GM13976 (cell line): ENCODE results near the gene CC2D1A.

Source experiments
- DNase-seq: peaks from one replicate; pipeline ENCODE4 v3.0.0; 2012; ENCODE audit warnings: low spot score
- CTCF ChIP-seq: IDR thresholded peaks from 2 replicates; pipeline ENCODE4 v1.5.1; 2012; ENCODE audit warnings: borderline replicate concordance, mild to moderate bottlenecking; ENCODE audit not compliant: insufficient read depth; ENCODE audit errors: extremely low read depth, missing control alignments, control extremely low read depth
- in situ Hi-C: fragments of 300-500 bp; cut with MboI; formaldehyde crosslinking; loops from one replicate; pipeline ENCODE4 v1.12.0; 2022; ENCODE audit warnings: low sequenced_read_pairs, mixed read lengths, inconsistent platforms; ENCODE audit not compliant: unreplicated experiment

CC2D1A gene

GRCh38 chr19:13869281-13869680 is 36.7 kb upstream of the CC2D1A start:
- in situ Hi-C loops: loop anchor here (25.0 kb wide), 1 partner anchor 607 kb away; no protein-coding TSS in a partner anchor
- no peak for DNase-seq
- TF ChIP-seq CTCF: no peak

GRCh38 chr19:13870873-13871272 is 35.1 kb upstream of the CC2D1A start:
- DNase-seq: no peak
- no peak for TF ChIP-seq CTCF
- in situ Hi-C loops: loop anchor here (5.0 to 25.0 kb wide), 2 partner anchors 279 to 609 kb away; no protein-coding TSS in a partner anchor

GRCh38 chr19:13872339-13872694 is 33.7 kb upstream of the CC2D1A start:
- TF ChIP-seq CTCF: no peak
- no peak for DNase-seq
- in situ Hi-C loops: loop anchor here (5.0 to 25.0 kb wide), 2 partner anchors 280 to 610 kb away; no protein-coding TSS in a partner anchor

GRCh38 chr19:13872695-13873389 is 33.2 kb upstream of the CC2D1A start:
- in situ Hi-C loops: loop anchor here (5.0 to 25.0 kb wide), 2 partner anchors 281 to 611 kb away; no protein-coding TSS in a partner anchor
- DNase-seq: peak; percentile 78

GRCh38 chr19:13873834-13874515 is 32.0 kb upstream of the CC2D1A start:
- in situ Hi-C loops: loop anchor here (5.0 to 25.0 kb wide), 2 partner anchors 282 to 612 kb away; no protein-coding TSS in a partner anchor
- DNase-seq: no peak

More at GRCh38 chr19:13872695-13873389, 33.2 kb upstream of the CC2D1A start:
- peak; percentile 48 for TF ChIP-seq CTCF

GRCh38 chr19:13875824-13876223 is 30.2 kb upstream of the CC2D1A start:
- no peak for TF ChIP-seq CTCF
- in situ Hi-C loops: no loop called here

More at GRCh38 chr19:13873834-13874515, 32.0 kb upstream of the CC2D1A start:
- TF ChIP-seq CTCF: no peak

More at GRCh38 chr19:13875824-13876223, 30.2 kb upstream of the CC2D1A start:
- DNase-seq: no peak
